Nephron (organoid): ENCODE measurements around the gene RMRP.
"Not testable (repeated sequence)": the region's sequence is repeated elsewhere in the genome, so short reads cannot be mapped to it uniquely, and the experiment has no call there.

Experiments
- H3K27ac Mint-ChIP-seq, 3 experiments: 2 replicates each; pipeline ENCODE4 v1.8.0; 2020; ENCODE audit warnings: mixed read lengths in 3 of 3, mild to moderate bottlenecking in 2 of 3, moderate library complexity in 1 of 3
- H3K27me3 Mint-ChIP-seq: 2 replicates; pipeline ENCODE4 v1.8.0; 2021; ENCODE audit warnings: low read depth, mild to moderate bottlenecking, moderate library complexity, mixed read lengths
- H3K36me3 Mint-ChIP-seq: 2 replicates; pipeline ENCODE4 v1.8.0; 2020; ENCODE audit warnings: low read depth, mixed read lengths
- H3K4me1 Mint-ChIP-seq: 2 replicates; pipeline ENCODE4 v1.8.0; 2020; ENCODE audit warnings: mixed read lengths
- H3K4me3 Mint-ChIP-seq, 3 experiments: 2 replicates each; pipeline ENCODE4 v1.8.0; 2020; ENCODE audit warnings: mild to moderate bottlenecking in 3 of 3, mixed read lengths in 3 of 3, moderate library complexity in 2 of 3
- H3K9me3 Mint-ChIP-seq: 2 replicates; pipeline ENCODE4 v1.8.0; 2020; ENCODE audit warnings: mixed read lengths
- CTCF ChIP-seq, 3 experiments: fragments of 200-600 bp; sonication (generic); IDR thresholded peaks; one replicate each; pipeline ENCODE4 v1.5.0; 2021; ENCODE audit warnings: antibody characterized with exemption in 3 of 3; ENCODE audit not compliant: unreplicated experiment in 3 of 3

RMRP gene

GRCh38 chr9:35612843-35613242 lies 45.0 kb downstream of the RMRP start:
- no peaks in the 10 kb centered on the region for H3K9me3 Mint-ChIP-seq
- H3K36me3 Mint-ChIP-seq = peaks cover 14% of the 10 kb centered on the region
- peaks cover 48% of the 10 kb centered on the region for H3K27me3 Mint-ChIP-seq
- H3K27ac Mint-ChIP-seq = no peak overlapping the region
- no peak for TF ChIP-seq CTCF (IDR thresholded peaks at IDR 0.05; ENCODE audit: unreplicated experiment in 3 of 3)
- H3K4me3 Mint-ChIP-seq = no peak overlapping the region
- H3K4me1 Mint-ChIP-seq = peaks cover 10% of the 10 kb centered on the region

- not testable (repeated sequence) for H3K4me3 Mint-ChIP-seq, H3K27ac Mint-ChIP-seq
- H3K27me3 Mint-ChIP-seq = peaks cover 40% of the 10 kb centered on the region
These were observed 45.8 kb downstream of the RMRP start for GRCh38 chr9:35612066-35612465.

GRCh38 chr9:35611230-35611797 lies 46.5 kb downstream of the RMRP start:
- Mint-ChIP-seq H3K4me1 (peaks cover 18% of the 10 kb centered on the region), H3K4me3 (no peak overlapping the region), H3K27ac (no peak overlapping the region), H3K9me3 (no peaks in the 10 kb centered on the region), H3K27me3 (peaks cover 34% of the 10 kb centered on the region), H3K36me3 (peaks cover 26% of the 10 kb centered on the region)
- peak; percentile 56 to 62 (median 62) for TF ChIP-seq CTCF (IDR thresholded peaks at IDR 0.05; ENCODE audit: unreplicated experiment in 3 of 3)

More at GRCh38 chr9:35612066-35612465, 45.8 kb downstream of the RMRP start:
- not testable (repeated sequence) for H3K9me3 Mint-ChIP-seq
- Mint-ChIP-seq H3K36me3 (peaks cover 21% of the 10 kb centered on the region), H3K4me1 (peaks cover 16% of the 10 kb centered on the region)

GRCh38 chr9:35609820-35610163 lies 48.0 kb downstream of the RMRP start:
- H3K4me1 Mint-ChIP-seq = peaks cover 16% of the 10 kb centered on the region
- TF ChIP-seq CTCF (IDR thresholded peaks at IDR 0.05; ENCODE audit: unreplicated experiment in 3 of 3) = no peak
- H3K27ac Mint-ChIP-seq = no peak overlapping the region
- H3K27me3 Mint-ChIP-seq = peaks cover 19% of the 10 kb centered on the region
- H3K36me3 Mint-ChIP-seq = peaks cover 26% of the 10 kb centered on the region
- no peak overlapping the region for H3K4me3 Mint-ChIP-seq
- no peaks in the 10 kb centered on the region for H3K9me3 Mint-ChIP-seq

GRCh38 chr9:35609001-35609819 lies 48.6 kb downstream of the RMRP start:
- peaks cover 13% of the 10 kb centered on the region for H3K27me3 Mint-ChIP-seq
- H3K4me3 Mint-ChIP-seq = peak overlapping the region in 1 of 3 experiments; percentile 53
- peaks cover 19% of the 10 kb centered on the region for H3K4me1 Mint-ChIP-seq
- TF ChIP-seq CTCF (IDR thresholded peaks at IDR 0.05; ENCODE audit: unreplicated experiment in 3 of 3) = no peak
- no peaks in the 10 kb centered on the region for H3K9me3 Mint-ChIP-seq
- no peak overlapping the region for H3K27ac Mint-ChIP-seq
- peaks cover 26% of the 10 kb centered on the region for H3K36me3 Mint-ChIP-seq

GRCh38 chr9:35608221-35608620 lies 49.6 kb downstream of the RMRP start:
- no peak for TF ChIP-seq CTCF (IDR thresholded peaks at IDR 0.05; ENCODE audit: unreplicated experiment in 3 of 3)
- H3K4me3 Mint-ChIP-seq = peak overlapping the region in 2 of 3 experiments; percentile 43 to 82
- peaks cover 26% of the 10 kb centered on the region for H3K36me3 Mint-ChIP-seq
- H3K9me3 Mint-ChIP-seq = no peaks in the 10 kb centered on the region
- no peak overlapping the region for H3K27ac Mint-ChIP-seq
- peaks cover 3% of the 10 kb centered on the region for H3K27me3 Mint-ChIP-seq
- H3K4me1 Mint-ChIP-seq = peaks cover 29% of the 10 kb centered on the region
